PC-9 (cell line): ENCODE data around the gene S100A8. TPM values are rescaled to one million over a fixed set of nuclear protein-coding genes. Genes with fewer than 3 reads are reported as not detected.

Experiments
- BruUV-seq: library from RNA; stranded (reverse); fragments of 400-500 nt; replicated peaks from 2 replicates; lab custom pipeline; 2021; lab: Mats Ljungman, UMichigan
- CTCF ChIA-PET: fragments of 300-600 bp; sonication (Branson Sonifier 250); formaldehyde crosslinking; loops from one replicate; lab custom pipeline; 2022; ENCODE audit warnings: antibody characterized with exemption; lab: Charles Lee
- POLR2A ChIA-PET: fragments of 300-600 bp; sonication (Branson Sonifier 250); formaldehyde crosslinking; loops from one replicate; lab custom pipeline; 2022; ENCODE audit warnings: antibody characterized with exemption; ENCODE audit not compliant: unreplicated experiment; lab: Charles Lee
- DNase-seq, 2 experiments: peaks; one replicate each; pipeline versions ENCODE4 v3.0.0 to v3.0.0-alpha.2; 2015 to 2022; ENCODE audit warnings: mixed read lengths in 1 of 2
- H2AFZ ChIP-seq: fragments of 200-600 bp; sonication (generic); 2 replicates; pipeline ENCODE4 v1.8.1; 2017; ENCODE audit warnings: antibody characterized with exemption
- H3F3A ChIP-seq: fragments of 200-600 bp; sonication (generic); 2 replicates; pipeline ENCODE4 v1.8.1; 2017; ENCODE audit warnings: antibody characterized with exemption, mild to moderate bottlenecking, low read depth; ENCODE audit not compliant: insufficient read depth
- H3K27ac ChIP-seq: fragments of 200-600 bp; sonication (generic); 2 replicates; pipeline ENCODE4 v1.6.1; 2016; ENCODE audit warnings: mixed run types
- H3K27me3 ChIP-seq: fragments of 200-600 bp; sonication (generic); 2 replicates; pipeline ENCODE4 v1.6.1; 2016; ENCODE audit warnings: low read depth, mixed run types; ENCODE audit not compliant: insufficient read depth
- H3K36me3 ChIP-seq: fragments of 200-600 bp; sonication (generic); 2 replicates; pipeline ENCODE4 v1.6.1; 2016; ENCODE audit warnings: low read depth, mixed run types
- H3K4me1 ChIP-seq: fragments of 200-600 bp; sonication (generic); replicated peaks from 2 replicates; pipeline ENCODE4 v1.6.1; 2016; ENCODE audit warnings: mixed run types; ENCODE audit not compliant: insufficient read depth
- H3K4me2 ChIP-seq: fragments of 200-600 bp; sonication (generic); 2 replicates; pipeline ENCODE4 v1.6.1; 2017; ENCODE audit warnings: mixed run types
- H3K4me3 ChIP-seq: fragments of 200-600 bp; sonication (generic); 2 replicates; pipeline ENCODE4 v1.6.1; 2016; ENCODE audit warnings: mixed run types
- H3K79me2 ChIP-seq: fragments of 200-600 bp; sonication (generic); 2 replicates; pipeline ENCODE4 v1.6.1; 2017; ENCODE audit warnings: low read depth, mixed run types
- H3K9me2 ChIP-seq: fragments of 200-600 bp; sonication (generic); 2 replicates; pipeline ENCODE4 v1.8.1; 2017; ENCODE audit warnings: mild to moderate bottlenecking; ENCODE audit not compliant: insufficient read depth
- H3K9me3 ChIP-seq: fragments of 200-600 bp; sonication (generic); 2 replicates; pipeline ENCODE4 v1.8.1; 2016; ENCODE audit warnings: low read depth; ENCODE audit not compliant: insufficient read depth
- H4K20me1 ChIP-seq: fragments of 200-600 bp; sonication (generic); 2 replicates; pipeline ENCODE4 v1.8.1; 2017; ENCODE audit not compliant: insufficient read depth
- CTCF ChIP-seq: fragments of 200-600 bp; sonication (generic); conservative IDR thresholded peaks from 2 replicates; pipeline ENCODE4 v1.6.1; 2017; ENCODE audit warnings: mixed run types, antibody characterized with exemption, mild to moderate bottlenecking, moderate library complexity
- EZH2 ChIP-seq: fragments of 200-600 bp; sonication (generic); IDR thresholded peaks from 2 replicates; pipeline ENCODE4 v1.8.0; 2017; ENCODE audit warnings: antibody characterized with exemption, low read depth
- intact Hi-C: fragments of 100-400 bp; cut with micrococcal nuclease; formaldehyde crosslinking; loops from one replicate; pipeline ENCODE4 v1.10.0; 2022; ENCODE audit not compliant: unreplicated experiment
- total RNA-seq: library from RNA; stranded (reverse); gene quantifications from 2 replicates; pipeline ENCODE4 v1.2.3, GENCODE V29; 2021

Gene S100A8
- total RNA-seq, 1 experiment from 2014 or later = not detected

- ChIA-PET POLR2A (no interaction called here), CTCF (no interaction called here)
- intact Hi-C loops = no loop called here
- no peaks in the 10 kb centered on the region for H3K27me3 ChIP-seq
- H3K27ac ChIP-seq = no peak overlapping the region
- no peaks in the 10 kb centered on the region for H3K9me2 ChIP-seq
- no peak overlapping the region for H3K4me3 ChIP-seq
- no peaks in the 10 kb centered on the region for H3K79me2 ChIP-seq
- H2AFZ ChIP-seq = no peak overlapping the region
- H3K4me1 ChIP-seq = peaks cover 36% of the 10 kb centered on the region
- TF ChIP-seq CTCF = no peak
- no peak for TF ChIP-seq EZH2
- H3K9me3 ChIP-seq = no peaks in the 10 kb centered on the region
- no peak overlapping the region for H3K4me2 ChIP-seq
- no TSS peak for BruUV-seq
- no peak for DNase-seq
- H3K36me3 ChIP-seq = no peaks in the 10 kb centered on the region
- no peaks in the 10 kb centered on the region for H4K20me1 ChIP-seq
- H3F3A ChIP-seq = peaks cover 5% of the 10 kb centered on the region; the same call in 1 of the 2 replicates
These were observed 5.6 kb upstream of the S100A8 start for GRCh38 chr1:153396461-153396860.

- POLR2A ChIA-PET = no interaction called here
- Histone ChIP-seq H3K27ac (no peak overlapping the region), H3K4me2 (no peak overlapping the region), H3K9me2 (no peaks in the 10 kb centered on the region), H2AFZ (no peak overlapping the region), H3K9me3 (no peaks in the 10 kb centered on the region), H3K4me3 (no peak overlapping the region), H3K79me2 (no peaks in the 10 kb centered on the region), H3F3A (peaks cover 9% of the 10 kb centered on the region; the same call in 1 of the 2 replicates), H3K36me3 (no peaks in the 10 kb centered on the region), H3K4me1 (peaks cover 43% of the 10 kb centered on the region), H4K20me1 (no peaks in the 10 kb centered on the region), H3K27me3 (no peaks in the 10 kb centered on the region)
- intact Hi-C loops = no loop called here
- DNase-seq = no peak
- no TSS peak for BruUV-seq
- CTCF ChIA-PET = no interaction called here
- no peak for TF ChIP-seq EZH2
- TF ChIP-seq CTCF = no peak
These were observed 4.9 kb upstream of the S100A8 start for GRCh38 chr1:153395776-153396175.

GRCh38 chr1:153395136-153395685, 4.3 kb upstream of the S100A8 start:
- Histone ChIP-seq H3F3A (peaks cover 9% of the 10 kb centered on the region; the same call in 1 of the 2 replicates), H4K20me1 (no peaks in the 10 kb centered on the region), H3K4me3 (no peak overlapping the region), H3K27ac (no peak overlapping the region), H3K9me3 (no peaks in the 10 kb centered on the region), H3K79me2 (no peaks in the 10 kb centered on the region), H3K9me2 (no peaks in the 10 kb centered on the region), H3K27me3 (no peaks in the 10 kb centered on the region), H3K4me1 (peaks cover 48% of the 10 kb centered on the region), H3K36me3 (no peaks in the 10 kb centered on the region), H3K4me2 (0 out of 2 replicates have a peak overlapping the region, but pooled peaks have one; percentile 9), H2AFZ (no peak overlapping the region)
- no peak for TF ChIP-seq CTCF
- no peak for TF ChIP-seq EZH2
- BruUV-seq = no TSS peak
- no peak for DNase-seq
- intact Hi-C loops = no loop called here
- ChIA-PET POLR2A (no interaction called here), CTCF (no interaction called here)
